GM06990 (cell line): ENCODE data around the gene EOLA1.
"Not testable (repeated sequence)": the region's sequence is repeated elsewhere in the genome, so short reads cannot be mapped to it uniquely, and the experiment has no call there.

Source experiments
- DNase-seq: peaks from one replicate; pipeline ENCODE4 v3.0.0-alpha.2; 2011; ENCODE audit not compliant: insufficient read length; ENCODE audit errors: extremely low read depth
- H3K27me3 ChIP-seq: replicated peaks from 2 replicates; pipeline ENCODE4 v1.6.0; 2011; ENCODE audit warnings: low read length; ENCODE audit not compliant: control insufficient read depth, insufficient read depth
- H3K36me3 ChIP-seq: 2 replicates; pipeline ENCODE4 v1.5.1; 2011; ENCODE audit warnings: low read length; ENCODE audit not compliant: control insufficient read depth, insufficient read depth
- H3K4me3 ChIP-seq: replicated peaks from 2 replicates; pipeline ENCODE4 v1.5.1; 2011; ENCODE audit warnings: low read depth, mild to moderate bottlenecking, control low read depth, low read length
- TF ChIP-seq, protein P1 (sequence below): IDR thresholded peaks from 2 replicates; pipeline ENCODE4 v1.5.1; 2011; ENCODE audit warnings: low read length, control low read depth, mild to moderate bottlenecking, inconsistent platforms; ENCODE audit not compliant: insufficient read depth, poor library complexity, severe bottlenecking

The EOLA1 gene

GRCh38 chrX:149555251-149555650, 14.4 kb downstream of the EOLA1 start:
- not testable (repeated sequence) for DNase-seq, H3K4me3 ChIP-seq, H3K36me3 ChIP-seq, H3K27me3 ChIP-seq

- DNase-seq = no peak
- Histone ChIP-seq H3K36me3 (no peaks in the 10 kb centered on the region), H3K27me3 (no peaks in the 10 kb centered on the region), H3K4me3 (no peak overlapping the region)
- TF ChIP-seq, protein P1, sequence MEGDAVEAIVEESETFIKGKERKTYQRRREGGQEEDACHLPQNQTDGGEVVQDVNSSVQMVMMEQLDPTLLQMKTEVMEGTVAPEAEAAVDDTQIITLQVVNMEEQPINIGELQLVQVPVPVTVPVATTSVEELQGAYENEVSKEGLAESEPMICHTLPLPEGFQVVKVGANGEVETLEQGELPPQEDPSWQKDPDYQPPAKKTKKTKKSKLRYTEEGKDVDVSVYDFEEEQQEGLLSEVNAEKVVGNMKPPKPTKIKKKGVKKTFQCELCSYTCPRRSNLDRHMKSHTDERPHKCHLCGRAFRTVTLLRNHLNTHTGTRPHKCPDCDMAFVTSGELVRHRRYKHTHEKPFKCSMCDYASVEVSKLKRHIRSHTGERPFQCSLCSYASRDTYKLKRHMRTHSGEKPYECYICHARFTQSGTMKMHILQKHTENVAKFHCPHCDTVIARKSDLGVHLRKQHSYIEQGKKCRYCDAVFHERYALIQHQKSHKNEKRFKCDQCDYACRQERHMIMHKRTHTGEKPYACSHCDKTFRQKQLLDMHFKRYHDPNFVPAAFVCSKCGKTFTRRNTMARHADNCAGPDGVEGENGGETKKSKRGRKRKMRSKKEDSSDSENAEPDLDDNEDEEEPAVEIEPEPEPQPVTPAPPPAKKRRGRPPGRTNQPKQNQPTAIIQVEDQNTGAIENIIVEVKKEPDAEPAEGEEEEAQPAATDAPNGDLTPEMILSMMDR = no peak
Measured at GRCh38 chrX:149563359-149563758, 22.5 kb downstream of the EOLA1 start.

GRCh38 chrX:149567621-149568417, 27.0 kb downstream of the EOLA1 start:
- Histone ChIP-seq H3K4me3 (no peak overlapping the region), H3K36me3 (no peaks in the 10 kb centered on the region), H3K27me3 (no peaks in the 10 kb centered on the region)
- DNase-seq = no peak
- TF ChIP-seq, protein P1 = no peak

GRCh38 chrX:149568701-149569296, 28.0 kb downstream of the EOLA1 start:
- no peak for DNase-seq
- no peaks in the 10 kb centered on the region for H3K27me3 ChIP-seq
- H3K36me3 ChIP-seq = no peaks in the 10 kb centered on the region
- H3K4me3 ChIP-seq = no peak overlapping the region
- TF ChIP-seq, protein P1 = no peak

- TF ChIP-seq, protein P1 = no peak
- Histone ChIP-seq H3K4me3 (no peak overlapping the region), H3K27me3 (no peaks in the 10 kb centered on the region), H3K36me3 (no peaks in the 10 kb centered on the region)
- DNase-seq = no peak
Measured at GRCh38 chrX:149569770-149570169, 29.0 kb downstream of the EOLA1 start.

DNA sequence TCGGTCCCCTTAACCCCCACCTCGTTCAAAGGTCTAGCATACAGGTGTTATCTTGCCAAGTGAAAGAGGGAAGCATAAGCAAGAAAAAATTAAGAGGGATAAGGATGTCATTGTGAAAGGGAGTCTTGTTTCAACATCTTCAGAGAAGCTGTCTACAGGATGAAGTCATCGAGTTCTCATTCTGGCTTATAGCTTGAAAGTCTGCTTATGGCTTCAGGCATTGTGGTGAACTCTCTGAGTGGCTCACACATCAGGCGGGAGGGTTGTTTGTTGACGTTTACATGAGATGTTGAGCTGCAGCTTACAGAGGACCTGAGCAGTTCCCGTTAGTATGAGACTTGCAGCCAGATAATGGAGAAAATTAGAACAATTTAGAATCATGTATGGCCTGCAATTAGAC, 29.9 kb downstream of the EOLA1 start:
- H3K4me3 ChIP-seq = no peak overlapping the region
- H3K27me3 ChIP-seq = no peaks in the 10 kb centered on the region
- no peak for DNase-seq
- no peaks in the 10 kb centered on the region for H3K36me3 ChIP-seq
- TF ChIP-seq, protein P1 = no peak
